WERI-Rb-1 (cell line): ENCODE results near the gene METTL21A.

Experiments used
- DNase-seq: peaks from one replicate; pipeline ENCODE4 v3.0.0-alpha.2; 2020
- H3K27ac ChIP-seq: fragments of 250-450 bp; sonication (Bioruptor Pico); 2 replicates; pipeline ENCODE4 v1.5.1; 2020; ENCODE audit warnings: mild to moderate bottlenecking, moderate library complexity
- H3K27me3 ChIP-seq: fragments of 250-450 bp; sonication (Bioruptor Pico); 2 replicates; pipeline ENCODE4 v1.5.1; 2021; ENCODE audit warnings: mild to moderate bottlenecking, low read depth, moderate library complexity; ENCODE audit not compliant: insufficient read depth, severe bottlenecking
- H3K36me3 ChIP-seq: fragments of 250-450 bp; sonication (Bioruptor Pico); 2 replicates; pipeline ENCODE4 v1.5.1; 2020; ENCODE audit warnings: mild to moderate bottlenecking, moderate library complexity
- H3K4me3 ChIP-seq: 2 replicates; pipeline ENCODE4 v1.5.1; 2011; ENCODE audit warnings: low read depth, mild to moderate bottlenecking, control low read depth, low read length
- H3K9me3 ChIP-seq: fragments of 250-450 bp; sonication (Bioruptor Pico); 2 replicates; pipeline ENCODE4 v1.5.1; 2021; ENCODE audit warnings: mild to moderate bottlenecking, moderate library complexity; ENCODE audit not compliant: severe bottlenecking
- TF ChIP-seq, protein P1 (sequence below): IDR thresholded peaks from 2 replicates; pipeline ENCODE4 v1.5.1; 2011; ENCODE audit warnings: low read depth, mild to moderate bottlenecking, control low read depth, inconsistent platforms, low read length

Gene METTL21A

GRCh38 chr2:207594731-207595130, 30.5 kb downstream of the METTL21A start:
- TF ChIP-seq, protein P1, sequence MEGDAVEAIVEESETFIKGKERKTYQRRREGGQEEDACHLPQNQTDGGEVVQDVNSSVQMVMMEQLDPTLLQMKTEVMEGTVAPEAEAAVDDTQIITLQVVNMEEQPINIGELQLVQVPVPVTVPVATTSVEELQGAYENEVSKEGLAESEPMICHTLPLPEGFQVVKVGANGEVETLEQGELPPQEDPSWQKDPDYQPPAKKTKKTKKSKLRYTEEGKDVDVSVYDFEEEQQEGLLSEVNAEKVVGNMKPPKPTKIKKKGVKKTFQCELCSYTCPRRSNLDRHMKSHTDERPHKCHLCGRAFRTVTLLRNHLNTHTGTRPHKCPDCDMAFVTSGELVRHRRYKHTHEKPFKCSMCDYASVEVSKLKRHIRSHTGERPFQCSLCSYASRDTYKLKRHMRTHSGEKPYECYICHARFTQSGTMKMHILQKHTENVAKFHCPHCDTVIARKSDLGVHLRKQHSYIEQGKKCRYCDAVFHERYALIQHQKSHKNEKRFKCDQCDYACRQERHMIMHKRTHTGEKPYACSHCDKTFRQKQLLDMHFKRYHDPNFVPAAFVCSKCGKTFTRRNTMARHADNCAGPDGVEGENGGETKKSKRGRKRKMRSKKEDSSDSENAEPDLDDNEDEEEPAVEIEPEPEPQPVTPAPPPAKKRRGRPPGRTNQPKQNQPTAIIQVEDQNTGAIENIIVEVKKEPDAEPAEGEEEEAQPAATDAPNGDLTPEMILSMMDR = no peak
- H3K27me3 ChIP-seq = no peaks in the 10 kb centered on the region
- no peak overlapping the region for H3K27ac ChIP-seq
- no peak for DNase-seq
- H3K4me3 ChIP-seq = no peak overlapping the region
- H3K36me3 ChIP-seq = peaks cover 50% of the 10 kb centered on the region
- peaks cover 8% of the 10 kb centered on the region for H3K9me3 ChIP-seq

- peaks cover 8% of the 10 kb centered on the region for H3K9me3 ChIP-seq
- no peak overlapping the region for H3K27ac ChIP-seq
- H3K36me3 ChIP-seq = peaks cover 54% of the 10 kb centered on the region
- H3K27me3 ChIP-seq = no peaks in the 10 kb centered on the region
- no peak for DNase-seq
- TF ChIP-seq, protein P1 = no peak
- no peak overlapping the region for H3K4me3 ChIP-seq
Measured at GRCh38 chr2:207594264-207594663, 30.9 kb downstream of the METTL21A start.

DNA sequence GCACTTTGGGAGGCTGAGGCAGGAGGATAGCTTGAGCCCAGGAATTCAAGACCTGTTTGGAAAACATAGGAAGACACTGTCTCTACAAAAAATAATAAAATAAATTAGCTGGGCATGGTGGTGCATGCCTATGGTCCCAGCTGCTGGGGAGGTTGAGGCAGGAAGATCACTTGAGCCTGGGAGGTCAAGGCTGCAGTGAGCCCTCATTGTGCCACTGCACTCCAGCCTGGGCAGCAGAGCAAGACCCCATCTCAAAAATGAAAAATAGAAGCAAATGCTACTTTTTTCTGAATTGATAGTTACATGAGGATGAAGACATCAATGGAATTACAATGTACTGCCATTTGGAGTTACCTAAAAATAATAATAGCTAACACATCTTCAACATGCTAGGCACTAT, 31.9 kb downstream of the METTL21A start:
- TF ChIP-seq, protein P1 = no peak
- peaks cover 56% of the 10 kb centered on the region for H3K36me3 ChIP-seq
- no peaks in the 10 kb centered on the region for H3K27me3 ChIP-seq
- peaks cover 8% of the 10 kb centered on the region for H3K9me3 ChIP-seq
- DNase-seq = no peak
- no peak overlapping the region for H3K27ac ChIP-seq
- no peak overlapping the region for H3K4me3 ChIP-seq

GRCh38 chr2:207589143-207589542, 36.1 kb downstream of the METTL21A start:
- Histone ChIP-seq H3K36me3 (peaks cover 72% of the 10 kb centered on the region), H3K27ac (no peak overlapping the region), H3K4me3 (no peak overlapping the region), H3K9me3 (peaks cover 8% of the 10 kb centered on the region), H3K27me3 (no peaks in the 10 kb centered on the region)
- DNase-seq = no peak
- TF ChIP-seq, protein P1 = no peak

GRCh38 chr2:207587305-207587704, 37.9 kb downstream of the METTL21A start:
- Histone ChIP-seq H3K36me3 (peaks cover 77% of the 10 kb centered on the region), H3K27ac (no peak overlapping the region)
- TF ChIP-seq, protein P1 = no peak

DNA sequence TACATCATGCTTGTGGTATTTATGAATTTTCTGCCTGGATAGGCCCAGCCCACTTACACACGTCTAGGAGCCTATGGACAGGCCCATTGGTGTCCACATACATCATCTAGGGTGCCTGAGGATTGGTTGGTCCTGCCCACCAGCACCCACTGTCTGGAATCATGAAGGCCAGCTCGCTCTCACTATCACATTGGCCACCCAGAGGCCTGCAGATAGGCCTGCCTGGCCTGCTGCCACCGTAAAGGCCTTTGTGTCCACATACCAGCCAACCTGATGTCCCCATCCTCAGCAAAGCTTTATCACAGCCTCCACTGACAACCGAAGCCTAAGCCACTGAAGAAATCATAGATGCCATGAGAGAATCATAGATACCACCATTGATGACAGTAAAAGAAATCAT, 40.2 kb downstream of the METTL21A start:
- Histone ChIP-seq H3K27ac (no peak overlapping the region), H3K27me3 (no peaks in the 10 kb centered on the region), H3K9me3 (no peaks in the 10 kb centered on the region), H3K4me3 (no peak overlapping the region), H3K36me3 (peaks cover 77% of the 10 kb centered on the region)
- no peak for DNase-seq
- TF ChIP-seq, protein P1 = no peak

More at GRCh38 chr2:207587305-207587704, 37.9 kb downstream of the METTL21A start:
- Histone ChIP-seq H3K4me3 (no peak overlapping the region), H3K27me3 (no peaks in the 10 kb centered on the region), H3K9me3 (peaks cover 6% of the 10 kb centered on the region)
- DNase-seq = no peak
